ENCODE data around the gene C17orf78.
"Not testable (repeated sequence)": the region's sequence is repeated elsewhere in the genome, so short reads cannot be mapped to it uniquely, and the experiment has no call there.

C17orf78 gene

DNA sequence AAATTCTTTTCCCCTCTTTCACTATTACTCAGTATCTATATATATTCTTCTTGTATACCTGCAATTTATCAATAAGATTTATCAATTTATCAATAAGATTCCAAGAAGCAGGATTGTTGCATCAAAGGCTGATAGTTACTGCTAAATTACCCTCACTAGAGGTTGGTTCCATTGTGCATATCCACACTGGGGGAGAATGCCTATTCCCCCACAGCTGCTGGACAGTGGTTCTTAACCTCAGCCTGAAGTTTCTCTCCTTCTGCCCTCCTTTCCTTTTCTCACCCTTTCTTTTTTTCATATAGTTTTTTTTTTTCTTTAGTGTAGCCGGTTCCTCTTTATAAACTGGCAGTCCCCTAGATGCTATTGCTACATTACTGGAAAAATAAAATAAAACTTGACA lies 6.3 kb downstream of the C17orf78 start:
- intact Hi-C loops (cut with DNase I): no loop called here
- DNase-seq: no peak

DNA sequence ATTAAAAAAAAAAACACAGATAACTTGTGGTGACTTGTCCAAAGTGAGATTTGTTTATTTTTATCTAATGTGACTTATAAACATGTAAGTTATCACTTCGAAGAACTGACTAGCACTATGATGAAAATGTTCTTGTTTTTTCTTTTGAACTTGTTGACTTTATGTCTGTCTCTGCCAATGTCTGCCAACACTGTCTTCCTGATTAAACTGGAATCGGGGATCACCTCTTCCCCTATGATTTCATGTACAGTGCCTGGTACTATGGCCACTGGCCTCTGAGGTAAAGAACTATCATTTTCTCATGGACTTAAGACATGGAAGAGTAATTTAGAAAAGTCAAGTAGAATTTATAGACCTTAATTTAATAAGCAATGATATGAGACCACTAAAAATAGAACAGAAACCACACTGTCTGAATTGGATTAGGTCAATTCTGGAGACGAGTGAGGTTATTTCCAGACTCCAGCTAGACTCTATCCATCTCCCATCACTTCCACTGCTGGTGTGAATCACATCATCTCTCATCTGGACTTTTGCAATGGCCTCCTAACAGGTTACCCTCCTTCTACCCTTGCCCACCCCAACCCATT lies 8.9 kb downstream of the C17orf78 start:
- intact Hi-C loops (cut with DNase I): no loop called here
- DNase-seq: no peak

DNA sequence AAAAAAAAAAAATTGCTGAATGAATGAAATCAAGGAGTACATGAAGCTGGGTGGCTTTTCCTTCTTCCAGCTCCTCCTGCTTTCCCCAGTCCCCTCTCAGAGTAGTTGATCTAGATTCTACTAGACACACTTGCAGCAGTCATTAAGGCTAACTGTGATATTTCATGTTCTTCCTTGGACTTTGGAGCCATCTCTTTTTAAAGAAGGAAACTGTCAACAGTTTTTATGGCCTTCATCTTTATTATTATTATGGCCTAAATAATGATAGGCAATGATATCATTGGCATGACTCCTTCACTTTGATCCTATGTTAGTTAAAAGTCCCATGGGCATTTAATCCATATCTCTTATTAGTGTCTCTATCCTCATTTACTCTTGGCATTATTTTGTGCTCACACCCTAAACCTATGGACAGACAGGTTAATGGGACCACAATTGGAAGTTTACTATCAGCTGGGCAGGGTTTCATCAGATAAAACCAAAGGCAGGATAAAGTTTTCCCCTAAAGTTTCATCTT lies 9.7 kb downstream of the C17orf78 start:
- intact Hi-C loops (cut with DNase I): no loop called here

DNA sequence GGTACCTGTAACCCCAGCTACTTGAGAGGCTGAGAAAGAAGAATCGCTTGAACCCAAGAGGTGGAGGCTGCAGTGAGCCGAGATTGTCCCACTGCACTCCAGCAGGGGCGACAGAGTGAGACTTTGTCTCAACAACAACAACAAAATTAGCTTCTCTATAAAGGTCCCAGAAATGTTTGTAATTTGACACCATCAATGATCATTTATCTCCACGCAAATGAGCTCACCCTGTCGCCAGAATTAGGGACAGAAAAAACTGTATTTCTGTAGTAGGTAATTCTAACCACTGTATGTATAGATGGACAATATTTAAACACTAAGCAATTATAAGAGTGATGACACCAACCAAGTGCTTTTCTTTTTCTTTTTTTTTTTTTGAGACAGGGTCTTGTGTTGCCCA lies 10.7 kb downstream of the C17orf78 start:
- intact Hi-C loops (cut with DNase I): no loop called here
- no peak for DNase-seq

More for the DNA sequence above, 9.7 kb downstream of the C17orf78 start:
- DNase-seq: no peak

DNA sequence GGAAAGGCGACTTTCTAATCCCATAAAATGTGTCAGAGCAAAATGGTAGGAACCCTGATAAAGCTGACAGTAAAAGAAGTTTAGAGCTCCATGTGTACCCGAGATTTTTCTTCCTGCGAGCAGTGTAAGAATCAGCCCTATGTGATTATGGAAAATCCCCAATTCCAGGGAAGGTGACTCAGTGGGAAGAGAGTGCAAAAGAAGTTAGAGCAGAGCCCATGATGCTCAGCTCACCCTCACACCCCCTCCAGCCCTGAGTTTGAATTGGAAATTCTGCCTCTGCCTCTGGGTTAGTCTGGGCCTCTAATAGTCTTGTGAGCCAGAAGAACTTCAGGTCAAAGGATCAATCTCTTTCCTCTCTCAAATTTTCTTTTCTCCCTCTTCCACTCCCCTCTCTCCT lies 12.5 kb downstream of the C17orf78 start:
- peak in 18 of 42 donors; percentile 8 to 56 (median 36) for DNase-seq
- intact Hi-C loops (cut with DNase I): no loop called here

DNA sequence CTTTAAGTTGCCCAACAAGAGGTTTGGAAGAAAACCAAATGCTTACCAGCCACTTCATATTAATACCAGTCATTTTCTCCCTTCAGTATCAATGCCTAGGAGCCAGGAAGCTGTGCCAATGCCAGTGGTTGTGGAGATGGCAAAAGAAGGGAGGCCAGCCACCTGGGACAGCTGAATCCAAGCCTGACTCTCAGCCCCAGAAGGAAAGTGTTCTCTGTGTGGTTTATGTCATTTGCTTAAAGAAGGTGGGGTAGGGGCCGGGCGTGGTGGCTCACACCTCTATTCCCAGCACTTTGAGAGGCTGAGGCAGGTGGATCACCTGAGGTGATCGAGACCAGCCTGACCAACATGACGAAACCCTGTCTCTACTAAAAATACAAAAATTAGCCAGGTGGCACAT lies 13.4 kb downstream of the C17orf78 start:
- DNase-seq: no peak
- intact Hi-C loops (cut with DNase I): no loop called here

DNA sequence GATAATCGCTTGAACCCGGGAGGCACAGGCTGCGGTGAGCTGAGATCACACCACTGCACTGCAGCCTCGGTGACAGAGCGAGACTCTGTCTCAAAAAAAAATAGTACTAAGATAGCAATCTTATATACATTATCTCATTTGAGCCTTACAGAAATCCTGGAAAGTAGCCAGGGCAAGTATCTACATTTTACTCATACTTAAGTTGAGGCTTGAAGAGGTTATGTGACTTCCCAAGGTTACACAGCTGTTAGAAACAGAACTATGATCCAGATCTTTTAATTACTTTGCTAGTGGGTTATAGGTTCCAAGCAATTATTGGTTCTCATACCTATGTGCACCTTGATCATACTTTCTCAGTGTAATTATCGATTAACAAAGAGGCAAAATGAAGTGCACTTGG lies 15.4 kb downstream of the C17orf78 start:
- intact Hi-C loops (cut with DNase I): no loop called here
- DNase-seq: no peak

DNA sequence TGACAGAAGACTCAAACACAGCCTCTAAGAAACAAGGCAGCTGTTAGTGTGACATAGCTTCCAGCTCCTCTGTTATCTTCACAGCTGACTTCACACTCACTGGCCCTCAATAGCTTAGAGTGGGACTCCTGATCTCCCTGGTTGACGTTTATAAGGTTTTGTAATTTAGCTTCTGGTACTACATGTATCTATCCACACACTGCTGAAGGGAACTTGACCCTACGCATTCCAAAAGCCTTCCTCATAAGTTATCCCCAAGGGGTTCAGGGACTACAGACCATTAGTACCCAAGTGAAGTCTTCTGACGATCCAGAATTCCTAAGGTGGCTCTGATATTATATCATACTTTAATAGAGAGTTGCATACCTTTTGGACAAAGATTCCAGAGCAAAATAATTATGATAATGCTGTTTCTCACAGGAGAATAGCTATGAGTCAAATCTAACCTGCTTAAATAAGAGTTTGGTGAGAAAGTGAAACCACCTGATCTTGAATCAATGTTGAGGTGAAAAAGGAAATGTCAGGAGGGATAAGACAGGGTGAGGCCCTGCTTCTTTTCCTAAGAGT lies 16.3 kb downstream of the C17orf78 start:
- DNase-seq: no peak
- intact Hi-C loops (cut with DNase I): no loop called here

DNA sequence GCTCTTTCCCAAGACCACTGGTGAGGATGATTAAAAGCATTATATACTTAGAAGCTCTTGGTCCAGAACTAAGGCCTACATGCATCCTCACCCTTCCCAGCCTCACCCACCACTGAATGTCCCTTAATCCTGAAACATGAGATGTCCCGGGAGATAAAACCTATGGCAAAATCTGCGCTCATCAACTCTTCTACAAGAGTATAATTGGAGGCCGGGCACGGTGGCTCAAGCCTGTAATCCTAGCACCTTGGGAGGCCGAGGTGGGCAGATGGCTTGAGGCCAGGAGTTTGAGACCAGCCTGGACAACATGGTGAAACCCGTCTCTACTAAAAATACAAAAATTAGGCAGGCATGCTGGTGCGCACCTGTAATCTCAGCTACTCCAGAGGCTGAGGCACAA lies 17.6 kb downstream of the C17orf78 start:
- intact Hi-C loops (cut with DNase I): no loop called here
- DNase-seq: no peak

DNA sequence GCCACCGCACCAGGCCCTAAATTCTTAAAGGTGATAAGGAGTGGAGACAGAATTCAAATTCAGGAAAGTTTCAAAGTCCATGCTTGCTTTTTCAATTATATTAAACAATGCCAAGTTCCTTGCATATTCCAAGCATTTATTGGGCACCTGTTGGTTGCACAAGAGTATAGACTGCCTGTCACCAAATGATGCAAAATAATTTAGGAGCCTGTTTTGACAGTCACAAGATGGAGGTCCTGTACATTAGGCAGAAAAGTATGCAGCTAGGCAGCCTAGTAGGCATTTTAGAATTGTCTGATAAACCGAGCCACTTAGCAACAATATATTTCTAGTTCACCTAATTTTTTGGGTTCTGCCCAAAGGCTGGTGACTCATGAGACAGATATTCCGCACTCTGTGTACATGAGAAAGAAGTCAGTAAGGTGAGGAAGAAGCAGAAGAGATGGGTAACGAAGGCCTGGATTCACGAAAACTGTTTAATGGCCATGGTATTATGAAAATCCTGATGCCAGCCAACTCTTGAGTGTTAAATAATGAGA lies 23.5 kb downstream of the C17orf78 start:
- intact Hi-C loops (cut with DNase I): no loop called here

DNA sequence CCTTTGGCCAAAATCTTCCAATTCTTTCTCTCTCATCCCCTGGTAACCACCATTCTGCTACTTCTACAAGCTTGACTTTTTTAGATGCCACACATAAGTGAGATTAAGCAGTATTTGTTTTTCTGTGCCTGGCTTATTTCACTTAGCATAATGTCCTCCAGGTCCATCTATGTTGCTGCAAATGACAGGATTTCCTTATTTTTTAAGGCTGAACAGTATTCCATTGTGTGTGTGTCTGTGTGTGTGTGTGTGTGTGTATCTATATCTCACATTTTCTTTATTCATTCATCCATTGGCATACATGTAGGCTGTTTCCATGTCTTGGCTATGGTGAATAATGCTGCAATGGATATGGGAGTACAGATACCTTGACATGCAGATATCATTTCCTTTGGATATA lies 24.7 kb downstream of the C17orf78 start:
- no peak for DNase-seq
- intact Hi-C loops (cut with DNase I): no loop called here

More for the DNA sequence above, 23.5 kb downstream of the C17orf78 start:
- peak in 6 of 42 donors; percentile 6 to 46 (median 24) for DNase-seq

DNA sequence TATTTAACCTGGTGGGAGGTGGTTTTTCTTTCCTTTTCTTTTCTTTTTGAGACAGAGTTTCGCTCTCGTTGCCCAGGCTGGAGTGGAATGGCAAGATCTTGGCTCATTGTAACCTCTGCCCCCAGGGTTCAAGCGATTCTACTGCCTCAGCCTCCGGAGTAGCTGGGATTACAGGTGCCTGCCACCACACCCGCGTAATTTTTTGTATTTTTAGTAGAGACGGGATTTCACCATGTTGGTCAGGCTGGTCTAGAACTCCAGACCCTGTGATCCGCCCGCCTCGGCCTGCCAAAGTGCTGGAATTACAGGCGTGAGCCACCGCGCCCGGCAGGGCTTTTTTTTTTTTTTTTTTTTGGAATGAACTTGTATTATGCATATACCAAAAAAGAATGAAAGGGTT lies 29.7 kb downstream of the C17orf78 start:
- DNase-seq: peak in 1 of 42 donors; percentile 12
- intact Hi-C loops (cut with DNase I): loop anchor here (5.0 kb wide), 2 partner anchors 33 to 48 kb away; no protein-coding TSS in a partner anchor

DNA sequence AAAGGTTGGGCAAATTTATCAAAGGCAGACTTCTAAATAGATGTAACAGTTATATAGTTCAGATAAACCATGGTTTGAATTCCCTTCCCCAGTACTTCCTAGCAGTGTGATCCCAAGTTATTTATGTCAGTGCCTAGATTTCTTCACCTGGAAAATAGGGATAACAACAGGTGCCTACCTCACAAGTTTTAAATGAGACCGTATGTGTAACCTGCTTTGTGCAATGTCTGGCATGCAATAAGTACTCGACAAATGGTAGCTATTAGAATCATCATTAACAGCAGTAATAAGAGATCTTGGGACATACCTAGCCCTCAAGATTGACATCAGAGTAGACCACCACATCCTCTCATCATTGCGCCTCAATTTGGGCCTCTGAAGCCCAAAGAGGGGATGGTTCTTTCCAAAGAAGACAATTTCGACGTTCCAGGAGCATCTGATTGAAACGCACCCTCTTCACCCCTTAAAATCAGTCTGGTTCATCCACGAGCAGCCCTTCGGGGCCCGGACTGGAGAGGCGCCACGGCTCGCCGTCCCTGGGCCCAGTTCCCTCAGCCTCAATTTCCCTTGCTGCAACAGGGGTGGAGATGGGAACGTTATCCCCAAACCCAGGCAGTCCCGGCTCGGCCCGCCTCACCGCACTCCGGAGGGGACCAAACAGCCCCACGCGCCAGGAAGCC lies 30.3 kb downstream of the C17orf78 start:
- intact Hi-C loops (cut with DNase I): loop anchor here (5.0 kb wide), 2 partner anchors 34 to 49 kb away; no protein-coding TSS in a partner anchor
- no peak for DNase-seq

DNA sequence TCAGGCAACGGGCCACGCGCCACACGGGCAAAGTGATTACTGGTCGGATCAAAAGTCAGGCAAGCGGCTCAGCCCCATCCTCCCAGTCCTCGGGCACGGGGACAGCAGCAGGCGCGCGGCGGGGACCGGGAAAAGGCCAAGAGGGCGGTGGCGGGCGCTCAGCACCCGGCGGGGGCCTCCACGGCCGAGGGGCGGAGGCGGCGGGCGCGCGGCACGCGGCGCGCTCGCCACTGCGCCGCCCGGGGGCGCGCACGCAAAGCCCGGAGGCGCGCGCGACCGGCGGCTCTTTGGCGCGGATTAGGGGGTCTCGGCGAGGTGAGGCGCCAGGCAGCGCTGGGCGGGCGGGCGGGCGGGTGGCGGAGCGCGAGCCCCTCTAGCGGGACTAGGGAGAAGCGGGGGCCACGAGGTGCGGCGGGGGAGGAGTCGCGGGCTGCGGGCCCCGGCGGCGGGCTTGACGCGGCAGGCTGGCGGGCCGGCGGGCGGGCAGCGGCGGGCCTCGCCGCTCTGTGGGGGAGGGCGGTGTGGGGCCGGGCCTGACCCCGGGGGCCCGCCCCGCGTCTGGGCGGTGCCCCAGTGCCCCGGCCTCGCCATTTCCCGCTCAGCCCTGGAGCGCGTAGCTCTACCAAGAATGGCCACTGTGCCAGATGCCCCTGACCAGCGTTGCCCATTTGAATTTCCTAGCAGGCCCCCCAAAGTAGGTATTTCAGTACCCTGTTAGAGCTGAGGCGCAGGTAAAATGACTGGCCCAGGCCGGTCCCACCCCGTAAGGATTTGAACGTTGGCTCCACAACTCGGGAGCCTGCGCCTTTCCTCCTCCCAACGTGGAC lies 31.1 kb downstream of the C17orf78 start, which contains the start of the genes ACACA and TADA2A:
Gene ACACA (minus strand): TSS at position 202 of the 827 bp plus-strand sequence. CDS start 537 bp downstream, outside the sequence.
Gene TADA2A (plus strand): TSS at position 252 of the 827 bp plus-strand sequence. CDS start 4,480 bp downstream, outside the sequence.
- intact Hi-C loops (cut with DNase I): loop anchor here (5.0 kb wide), 2 partner anchors 35 to 50 kb away; no protein-coding TSS in a partner anchor

DNA sequence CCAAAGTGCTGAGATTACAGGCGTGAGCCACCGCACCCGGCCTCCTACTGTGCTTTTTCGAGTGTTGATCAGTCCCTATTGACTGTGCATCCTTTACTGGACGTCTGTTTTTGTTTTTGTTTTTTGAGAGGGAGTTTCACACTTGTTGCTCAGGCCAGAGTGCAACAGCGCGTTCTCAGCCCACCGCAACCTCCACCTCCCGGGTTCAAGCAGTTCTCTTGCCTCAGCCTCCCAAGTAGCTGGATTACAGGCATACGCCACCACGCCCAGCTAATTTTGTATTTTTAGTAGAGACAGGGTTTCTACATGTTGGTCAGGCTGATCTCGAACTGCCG lies 32.3 kb downstream of the C17orf78 start:
- intact Hi-C loops (cut with DNase I): loop anchor here (5.0 kb wide), 2 partner anchors 36 to 51 kb away; no protein-coding TSS in a partner anchor
- not testable (repeated sequence) for DNase-seq

More for the DNA sequence above, 31.1 kb downstream of the C17orf78 start, which contains the start of the genes ACACA and TADA2A:
- peak; percentile 40 to 89 (median 74) for DNase-seq

DNA sequence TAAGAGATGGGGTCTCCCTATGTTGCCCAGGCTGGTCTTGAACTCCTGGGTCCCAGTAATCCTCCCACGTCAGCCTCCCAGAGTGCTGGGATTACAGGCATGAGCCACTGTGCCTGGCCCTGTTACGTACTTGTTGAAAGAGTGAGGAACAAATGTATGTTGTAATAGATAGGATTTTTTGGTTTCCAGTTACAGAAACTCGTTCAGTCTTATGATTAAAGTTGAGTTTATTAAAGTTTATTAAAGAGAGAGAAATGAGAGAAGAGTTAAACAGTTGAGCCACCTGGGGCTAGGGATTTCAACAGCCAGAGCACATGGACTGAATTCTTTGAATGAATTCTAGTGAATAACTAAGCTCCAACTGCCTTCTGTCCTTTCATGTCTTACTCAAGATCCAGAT lies 34.6 kb downstream of the C17orf78 start:
- no peak for DNase-seq
- intact Hi-C loops (cut with DNase I): no loop called here

DNA sequence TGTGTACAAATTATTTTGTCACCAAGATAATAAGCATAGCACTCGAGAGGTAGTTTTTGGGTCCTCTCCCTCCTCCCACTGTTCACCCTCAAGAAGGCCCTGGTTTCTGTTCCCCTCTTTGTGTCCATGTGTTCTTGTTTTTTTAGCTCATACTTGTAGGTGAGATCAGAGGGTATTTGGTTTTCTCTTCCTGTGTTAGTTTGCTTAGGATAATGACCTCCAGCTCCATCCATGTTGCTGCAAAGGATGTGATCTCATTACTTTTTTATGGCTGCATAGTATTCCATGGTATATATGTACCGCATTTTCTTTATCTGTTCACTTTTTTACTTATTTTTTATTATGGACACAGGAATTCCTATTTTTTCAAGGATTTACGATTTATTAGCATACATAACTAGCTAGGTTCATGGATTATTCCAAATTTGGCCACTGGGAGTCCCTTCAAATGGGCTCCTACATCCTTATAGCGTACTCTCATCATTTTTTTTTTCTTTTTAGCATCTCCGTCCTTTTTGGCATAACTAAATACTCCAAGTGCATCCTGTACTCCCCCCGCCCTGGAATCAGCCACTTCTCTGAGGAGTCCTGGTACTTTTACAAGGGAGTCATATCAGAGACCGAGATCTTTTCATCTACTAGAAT lies 38.2 kb downstream of the C17orf78 start:
- no peak for DNase-seq
- intact Hi-C loops (cut with DNase I): no loop called here

DNA sequence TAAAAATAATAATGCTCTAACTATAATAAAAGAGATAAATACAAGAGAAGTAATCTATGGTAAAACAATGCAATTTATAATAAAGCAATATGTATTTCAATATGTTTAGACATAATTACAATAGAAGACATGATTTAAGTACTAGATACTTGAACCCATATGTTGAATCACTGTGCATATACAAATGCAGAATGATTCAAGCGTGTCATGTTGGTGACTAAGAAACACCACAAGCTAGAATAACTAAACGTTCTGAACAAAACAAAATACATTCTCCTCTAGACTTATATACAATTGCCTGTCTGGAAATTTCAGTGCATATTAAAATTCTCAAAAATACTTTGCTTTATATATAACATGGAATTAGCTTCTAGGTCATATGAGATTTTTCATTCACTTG lies 42.1 kb downstream of the C17orf78 start:
- DNase-seq: no peak
- intact Hi-C loops (cut with DNase I): no loop called here

Data from head of caudate nucleus (tissue), 42 donors.